ENCODE data around the gene RNLS.
"Not testable (repeated sequence)": the region's sequence is repeated elsewhere in the genome, so short reads cannot be mapped to it uniquely, and the experiment has no call there.

Gene RNLS

GRCh38 chr10:88361494-88361893 lies 221.6 kb downstream of the RNLS start:
- H3K27me3 ChIP-seq (ENCODE audit: insufficient read depth, low read depth, severe bottlenecking): no peaks in the 10 kb centered on the region
- H3K27ac ChIP-seq: no peak overlapping the region
- no peak for TF ChIP-seq CTCF (IDR thresholded peaks at IDR 0.05; ENCODE audit: low read depth, low read length)
- no peak for DNase-seq
- H3K36me3 ChIP-seq: no peaks in the 10 kb centered on the region
- H3K4me3 ChIP-seq (ENCODE audit: low read depth, low read length): no peak overlapping the region
- H3K9me3 ChIP-seq (ENCODE audit: severe bottlenecking): no peaks in the 10 kb centered on the region

GRCh38 chr10:88355750-88356149 lies 227.4 kb downstream of the RNLS start:
- H3K27me3 ChIP-seq (ENCODE audit: insufficient read depth, low read depth, severe bottlenecking); DNase-seq: not testable (repeated sequence)

GRCh38 chr10:88347597-88348304 lies 235.4 kb downstream of the RNLS start:
- no peak for TF ChIP-seq CTCF (IDR thresholded peaks at IDR 0.05; ENCODE audit: low read depth, low read length)
- no peak overlapping the region for H3K27ac ChIP-seq

More at GRCh38 chr10:88355750-88356149, 227.4 kb downstream of the RNLS start:
- not testable (repeated sequence) for H3K36me3 ChIP-seq; H3K9me3 ChIP-seq (ENCODE audit: severe bottlenecking); H3K27ac ChIP-seq; H3K4me3 ChIP-seq (ENCODE audit: low read depth, low read length)

GRCh38 chr10:88347022-88347421 lies 236.1 kb downstream of the RNLS start:
- Histone ChIP-seq H3K4me3 (ENCODE audit: low read depth, low read length) (no peak overlapping the region), H3K36me3 (no peaks in the 10 kb centered on the region), H3K9me3 (ENCODE audit: severe bottlenecking) (peaks cover 4% of the 10 kb centered on the region), H3K27ac (no peak overlapping the region), H3K27me3 (ENCODE audit: insufficient read depth, low read depth, severe bottlenecking) (no peaks in the 10 kb centered on the region)
- DNase-seq: no peak
- no peak for TF ChIP-seq CTCF (IDR thresholded peaks at IDR 0.05; ENCODE audit: low read depth, low read length)

More at GRCh38 chr10:88347597-88348304, 235.4 kb downstream of the RNLS start:
- H3K27me3 ChIP-seq (ENCODE audit: insufficient read depth, low read depth, severe bottlenecking): no peaks in the 10 kb centered on the region
- peaks cover 4% of the 10 kb centered on the region for H3K9me3 ChIP-seq (ENCODE audit: severe bottlenecking)
- H3K36me3 ChIP-seq: no peaks in the 10 kb centered on the region
- H3K4me3 ChIP-seq (ENCODE audit: low read depth, low read length): no peak overlapping the region
- DNase-seq: no peak

- Histone ChIP-seq H3K27me3 (ENCODE audit: insufficient read depth, low read depth, severe bottlenecking) (no peaks in the 10 kb centered on the region), H3K36me3 (no peaks in the 10 kb centered on the region), H3K27ac (no peak overlapping the region), H3K4me3 (ENCODE audit: low read depth, low read length) (no peak overlapping the region), H3K9me3 (ENCODE audit: severe bottlenecking) (peaks cover 4% of the 10 kb centered on the region)
- DNase-seq: no peak
- no peak for TF ChIP-seq CTCF (IDR thresholded peaks at IDR 0.05; ENCODE audit: low read depth, low read length)
These were observed 236.8 kb downstream of the RNLS start for GRCh38 chr10:88346144-88346977.

GRCh38 chr10:88343761-88344484 lies 239.2 kb downstream of the RNLS start:
- Histone ChIP-seq H3K36me3 (no peaks in the 10 kb centered on the region), H3K27me3 (ENCODE audit: insufficient read depth, low read depth, severe bottlenecking) (no peaks in the 10 kb centered on the region), H3K4me3 (ENCODE audit: low read depth, low read length) (no peak overlapping the region), H3K9me3 (ENCODE audit: severe bottlenecking) (no peaks in the 10 kb centered on the region), H3K27ac (no peak overlapping the region)
- no peak for TF ChIP-seq CTCF (IDR thresholded peaks at IDR 0.05; ENCODE audit: low read depth, low read length)
- no peak for DNase-seq

Measured in WERI-Rb-1 (cell line).